AG09309 (cell line): Measurements from ENCODE around the gene LINC00305.

Source experiments
- DNase-seq: peaks from one replicate; pipeline ENCODE4 v3.0.0-alpha.2; 2010; ENCODE audit warnings: low read depth
- H3K4me3 ChIP-seq: 2 replicates; pipeline ENCODE4 v1.5.1; 2011; ENCODE audit warnings: mild to moderate bottlenecking, low read depth, low read length, moderate library complexity; ENCODE audit not compliant: control insufficient read depth
- CTCF ChIP-seq: IDR thresholded peaks from 2 replicates; pipeline ENCODE4 v1.5.1; 2011; ENCODE audit warnings: mild to moderate bottlenecking, low read depth, low read length, inconsistent platforms; ENCODE audit not compliant: insufficient read depth, control insufficient read depth; ENCODE audit errors: missing control alignments

The LINC00305 gene

GRCh38 chr18:64149916-64150438, 1.1 kb upstream of the LINC00305 start:
- DNase-seq: no peak
- no peak for TF ChIP-seq CTCF

DNA sequence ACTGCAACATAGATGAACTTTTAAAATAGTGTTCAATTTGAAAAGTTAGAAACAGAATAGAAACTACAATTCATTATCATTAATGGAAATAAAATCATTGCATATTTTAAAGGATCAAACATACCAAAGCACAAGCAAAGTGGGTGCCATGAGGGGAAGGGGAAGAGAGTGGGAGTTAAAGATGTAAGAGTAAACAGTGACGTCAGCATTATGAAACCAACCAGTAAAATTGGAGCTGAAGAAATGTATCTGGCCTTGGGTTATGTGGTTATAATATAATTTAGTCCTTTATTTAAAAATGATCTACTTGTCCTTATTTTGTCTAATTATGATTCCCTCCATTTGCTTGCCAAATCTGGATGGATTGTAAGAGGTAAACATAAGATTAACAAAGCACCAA, 6.0 kb downstream of the LINC00305 start:
- no peak for TF ChIP-seq CTCF
- no peak for DNase-seq

More at GRCh38 chr18:64149916-64150438, 1.1 kb upstream of the LINC00305 start:
- H3K4me3 ChIP-seq: no peak overlapping the region

GRCh38 chr18:64137914-64138313, 11.0 kb downstream of the LINC00305 start:
- TF ChIP-seq CTCF: no peak
- no peak overlapping the region for H3K4me3 ChIP-seq
- no peak for DNase-seq

More for the DNA sequence above, 6.0 kb downstream of the LINC00305 start:
- H3K4me3 ChIP-seq: no peak overlapping the region

GRCh38 chr18:64134044-64134747, 14.7 kb downstream of the LINC00305 start:
- no peak for TF ChIP-seq CTCF
- H3K4me3 ChIP-seq: no peak overlapping the region
- DNase-seq: no peak

GRCh38 chr18:64132871-64133270, 16.0 kb downstream of the LINC00305 start:
- TF ChIP-seq CTCF: no peak
- H3K4me3 ChIP-seq: no peak overlapping the region
- DNase-seq: no peak

- no peak for TF ChIP-seq CTCF
Measured at GRCh38 chr18:64131314-64131713, 17.6 kb downstream of the LINC00305 start.

More at GRCh38 chr18:64131314-64131713, 17.6 kb downstream of the LINC00305 start:
- no peak for DNase-seq
- no peak overlapping the region for H3K4me3 ChIP-seq
